Esophagus squamous epithelium (tissue), 4 donors: ENCODE results near the gene MATN3.

Experiments
- POLR2A ChIP-seq, 4 donors: fragments of 450-650 bp; IDR thresholded peaks; one replicate each; pipeline ENCODE4 v1.6.1; 2017; ENCODE audit warnings: antibody characterized with exemption in 4 of 4, mild to moderate bottlenecking in 4 of 4, moderate library complexity in 3 of 4
- TF ChIP-seq, protein P1 (sequence below), 6 experiments: fragments of 450-650 bp in 4 of 6; fragments of 200-600 bp in 2 of 6; sonication (generic) in 2 of 6; IDR thresholded peaks; one replicate each; pipeline ENCODE4 v1.5.1; 2016 to 2019; ENCODE audit warnings: antibody characterized with exemption in 6 of 6, mild to moderate bottlenecking in 4 of 6, moderate library complexity in 4 of 6

DNA sequence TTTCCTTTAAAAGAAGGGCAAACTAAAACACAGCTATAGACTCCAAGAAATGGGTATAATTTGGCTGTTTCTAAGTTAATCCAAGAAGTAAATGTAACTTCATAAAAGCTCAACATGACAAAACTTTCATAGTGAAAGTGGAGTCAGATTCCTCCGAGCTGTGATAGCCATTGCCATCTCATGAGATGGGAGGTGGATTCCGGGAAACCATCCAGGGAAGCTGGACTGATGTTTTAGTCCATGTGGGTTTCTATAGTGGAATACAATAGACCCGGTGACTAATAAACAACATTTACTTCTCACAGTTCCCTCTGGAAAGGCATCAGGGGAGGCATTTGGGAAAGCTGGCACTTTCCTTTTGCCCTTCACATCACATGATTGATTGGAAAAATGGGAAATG is 49.0 kb upstream of the MATN3 start:
- TF ChIP-seq, protein P1, sequence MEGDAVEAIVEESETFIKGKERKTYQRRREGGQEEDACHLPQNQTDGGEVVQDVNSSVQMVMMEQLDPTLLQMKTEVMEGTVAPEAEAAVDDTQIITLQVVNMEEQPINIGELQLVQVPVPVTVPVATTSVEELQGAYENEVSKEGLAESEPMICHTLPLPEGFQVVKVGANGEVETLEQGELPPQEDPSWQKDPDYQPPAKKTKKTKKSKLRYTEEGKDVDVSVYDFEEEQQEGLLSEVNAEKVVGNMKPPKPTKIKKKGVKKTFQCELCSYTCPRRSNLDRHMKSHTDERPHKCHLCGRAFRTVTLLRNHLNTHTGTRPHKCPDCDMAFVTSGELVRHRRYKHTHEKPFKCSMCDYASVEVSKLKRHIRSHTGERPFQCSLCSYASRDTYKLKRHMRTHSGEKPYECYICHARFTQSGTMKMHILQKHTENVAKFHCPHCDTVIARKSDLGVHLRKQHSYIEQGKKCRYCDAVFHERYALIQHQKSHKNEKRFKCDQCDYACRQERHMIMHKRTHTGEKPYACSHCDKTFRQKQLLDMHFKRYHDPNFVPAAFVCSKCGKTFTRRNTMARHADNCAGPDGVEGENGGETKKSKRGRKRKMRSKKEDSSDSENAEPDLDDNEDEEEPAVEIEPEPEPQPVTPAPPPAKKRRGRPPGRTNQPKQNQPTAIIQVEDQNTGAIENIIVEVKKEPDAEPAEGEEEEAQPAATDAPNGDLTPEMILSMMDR (IDR thresholded peaks at IDR 0.05): no peak
- no peak for TF ChIP-seq POLR2A (IDR thresholded peaks at IDR 0.05)
